GM21526 (cell line): ENCODE results near the gene GPR101.

ENCODE experiments used
- ATAC-seq: cut with Tn5 transposase; IDR thresholded peaks from one replicate; pipeline ENCODE4 v1.9.1; 2021; ENCODE audit warnings: moderate library complexity; ENCODE audit not compliant: unreplicated experiment, low FRiP score

GPR101 gene

GRCh38 chrX:137033774-137034507 lies at the start of gene GPR101:
Gene GPR101 (minus strand): TSS chrX:137033995. CDS start chrX:137031674, 2,321 bp downstream.
- ATAC-seq, result no peak

GRCh38 chrX:137081239-137081638 lies 47.4 kb upstream of the GPR101 start:
- ATAC-seq, result no peak

- ATAC-seq, result no peak
Measured at GRCh38 chrX:137072396-137072795, 38.6 kb upstream of the GPR101 start.

- no peak for ATAC-seq
Measured at GRCh38 chrX:137071596-137071995, 37.8 kb upstream of the GPR101 start.

GRCh38 chrX:137067147-137067546 lies 33.4 kb upstream of the GPR101 start:
- ATAC-seq, result no peak

GRCh38 chrX:137062915-137063617 lies 29.3 kb upstream of the GPR101 start:
- ATAC-seq, result no peak

- ATAC-seq, result no peak
Measured at GRCh38 chrX:137058339-137059127, 24.7 kb upstream of the GPR101 start.

GRCh38 chrX:137052643-137053235 lies 18.9 kb upstream of the GPR101 start:
- ATAC-seq, result peak; percentile 33

- peak; percentile 96 for ATAC-seq
Measured at GRCh38 chrX:137051978-137052642, 18.3 kb upstream of the GPR101 start.

GRCh38 chrX:137044893-137045292 lies 11.1 kb upstream of the GPR101 start:
- no peak for ATAC-seq

- no peak for ATAC-seq
Measured at GRCh38 chrX:137043736-137044135, 9.9 kb upstream of the GPR101 start.

GRCh38 chrX:137041329-137041728 lies 7.5 kb upstream of the GPR101 start:
- no peak for ATAC-seq

- no peak for ATAC-seq
Measured at GRCh38 chrX:137040113-137040794, 6.5 kb upstream of the GPR101 start.

- ATAC-seq, result no peak
Measured at GRCh38 chrX:137034508-137034872, 695 bp upstream of the GPR101 start.

GRCh38 chrX:137032841-137033773 lies 688 bp downstream of the GPR101 start:
- ATAC-seq, result no peak

- ATAC-seq, result no peak
Measured at GRCh38 chrX:137032341-137032694, 1.5 kb downstream of the GPR101 start.

- peak; percentile 84 for ATAC-seq
Measured at GRCh38 chrX:137031517-137032340, 2.1 kb downstream of the GPR101 start.

GRCh38 chrX:137031039-137031438 lies 2.8 kb downstream of the GPR101 start:
- ATAC-seq, result no peak
